ENCODE data around the gene G6PC1. TPM values are rescaled to one million over a fixed set of nuclear protein-coding genes. Genes with fewer than 3 reads are reported as not detected.
A peak's percentile ranks its signal among the peaks of the same experiment; 100 is the strongest.
"Not testable (repeated sequence)": the region's sequence is repeated elsewhere in the genome, so short reads cannot be mapped to it uniquely, and the experiment has no call there.

The G6PC1 gene
- total RNA-seq, 1 donor from 2014 or later = not detected

GRCh38 chr17:42920106-42920900 lies 19.7 kb downstream of the G6PC1 start:
- no peak for TF ChIP-seq CTCF (IDR thresholded peaks at IDR 0.05)
- peaks cover 72% of the 10 kb centered on the region for H3K4me1 ChIP-seq
- no peaks in the 10 kb centered on the region for H3K27me3 ChIP-seq (ENCODE audit: low read depth)
- ATAC-seq = no peak
- H3K9me3 ChIP-seq = no peaks in the 10 kb centered on the region
- H3K36me3 ChIP-seq = no peaks in the 10 kb centered on the region
- intact Hi-C loops (cut with DNase I) = no loop called here
- H3K4me3 ChIP-seq = no peak overlapping the region
- DNase-seq = no peak
- peak overlapping the region; percentile 74 for H3K27ac ChIP-seq

- DNase-seq (peak; percentile 50), ATAC-seq (peak; percentile 82)
- H3K9me3 ChIP-seq = no peaks in the 10 kb centered on the region
- H3K4me3 ChIP-seq = no peak overlapping the region
- no peaks in the 10 kb centered on the region for H3K27me3 ChIP-seq (ENCODE audit: low read depth)
- peaks cover 78% of the 10 kb centered on the region for H3K4me1 ChIP-seq
- no peak for TF ChIP-seq CTCF (IDR thresholded peaks at IDR 0.05)
- H3K36me3 ChIP-seq = no peaks in the 10 kb centered on the region
- peak overlapping the region; percentile 74 for H3K27ac ChIP-seq
- intact Hi-C loops (cut with DNase I) = no loop called here
These were observed 20.3 kb downstream of the G6PC1 start for GRCh38 chr17:42920922-42921321.

- Histone ChIP-seq H3K36me3 (no peaks in the 10 kb centered on the region), H3K4me1 (peaks cover 76% of the 10 kb centered on the region), H3K9me3 (no peaks in the 10 kb centered on the region), H3K4me3 (no peak overlapping the region), H3K27me3 (ENCODE audit: low read depth) (no peaks in the 10 kb centered on the region), H3K27ac (peak overlapping the region; percentile 27)
- DNase-seq (no peak), ATAC-seq (peak in 1 of 2 donors; percentile 33)
- intact Hi-C loops (cut with DNase I) = no loop called here
- TF ChIP-seq CTCF (IDR thresholded peaks at IDR 0.05) = no peak
These were observed 21.7 kb downstream of the G6PC1 start for GRCh38 chr17:42922294-42922693.

GRCh38 chr17:42923472-42923871 lies 22.9 kb downstream of the G6PC1 start:
- H3K4me3 ChIP-seq; H3K27me3 ChIP-seq (ENCODE audit: low read depth); H3K27ac ChIP-seq; H3K36me3 ChIP-seq; ATAC-seq; intact Hi-C loops (cut with DNase I); H3K9me3 ChIP-seq; DNase-seq: not testable (repeated sequence)
- peaks cover 70% of the 10 kb centered on the region for H3K4me1 ChIP-seq

GRCh38 chr17:42924891-42925290 lies 24.3 kb downstream of the G6PC1 start:
- no peak overlapping the region for H3K27ac ChIP-seq
- intact Hi-C loops (cut with DNase I) = no loop called here
- ATAC-seq (no peak), DNase-seq (no peak)
- H3K4me1 ChIP-seq = peaks cover 65% of the 10 kb centered on the region
- no peaks in the 10 kb centered on the region for H3K27me3 ChIP-seq (ENCODE audit: low read depth)
- H3K4me3 ChIP-seq = no peak overlapping the region
- TF ChIP-seq CTCF (IDR thresholded peaks at IDR 0.05) = no peak
- H3K9me3 ChIP-seq = no peaks in the 10 kb centered on the region
- no peaks in the 10 kb centered on the region for H3K36me3 ChIP-seq

- Histone ChIP-seq H3K27me3 (ENCODE audit: low read depth) (no peaks in the 10 kb centered on the region), H3K9me3 (no peaks in the 10 kb centered on the region), H3K36me3 (no peaks in the 10 kb centered on the region), H3K27ac (peak overlapping the region; percentile 69), H3K4me3 (no peak overlapping the region), H3K4me1 (peaks cover 28% of the 10 kb centered on the region)
- ATAC-seq (peak; percentile 93 to 94), DNase-seq (peak; percentile 53)
- intact Hi-C loops (cut with DNase I) = no loop called here
- peak; percentile 73 for TF ChIP-seq CTCF (IDR thresholded peaks at IDR 0.05)
These were observed 28.3 kb downstream of the G6PC1 start for GRCh38 chr17:42928714-42929496.
